PFSK-1 (cell line): Measurements from ENCODE around the gene THSD4.

Source experiments
- POLR2AphosphoS5 ChIP-seq: IDR thresholded peaks from 2 replicates; pipeline ENCODE4 v1.6.1; 2012; ENCODE audit warnings: low read depth, mild to moderate bottlenecking, control low read depth, low read length, moderate library complexity
- TAF1 ChIP-seq: IDR thresholded peaks from 2 replicates; pipeline ENCODE4 v1.6.1; 2012; ENCODE audit warnings: low read length, control low read depth, borderline replicate concordance; ENCODE audit not compliant: insufficient read depth
- TF ChIP-seq, protein P1 (sequence below), 2 experiments: IDR thresholded peaks; 2 replicates each; pipeline versions ENCODE4 v1.6.1 to v1.8.0; 2011 to 2012; ENCODE audit warnings: low read depth in 2 of 2, low read length in 2 of 2, control low read depth in 1 of 2, inconsistent platforms in 1 of 2, mild to moderate bottlenecking in 1 of 2, moderate library complexity in 1 of 2; ENCODE audit not compliant: insufficient read depth in 1 of 2

DNA sequence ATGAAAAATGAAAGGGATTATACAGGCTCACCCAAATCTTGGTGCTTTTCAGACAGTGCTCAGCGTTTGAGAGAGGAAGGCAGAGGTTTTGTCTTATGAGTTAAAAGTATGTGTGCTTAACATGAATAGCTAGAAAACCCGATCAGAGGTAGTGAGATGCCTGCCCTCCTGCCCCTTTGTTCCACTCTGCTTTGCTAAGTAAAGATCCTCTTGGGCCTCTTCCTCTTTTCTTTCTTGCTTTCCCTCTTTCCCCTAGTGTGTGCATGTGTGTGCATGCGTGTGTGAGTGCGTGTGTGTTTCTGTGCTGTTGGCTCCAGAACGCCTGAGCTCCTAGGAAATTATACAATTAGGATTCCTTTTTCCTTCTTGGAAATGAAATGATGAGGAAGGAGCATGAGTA, 433.8 kb downstream of the THSD4 start:
- TF ChIP-seq POLR2AphosphoS5 = no peak
- TF ChIP-seq, protein P1, sequence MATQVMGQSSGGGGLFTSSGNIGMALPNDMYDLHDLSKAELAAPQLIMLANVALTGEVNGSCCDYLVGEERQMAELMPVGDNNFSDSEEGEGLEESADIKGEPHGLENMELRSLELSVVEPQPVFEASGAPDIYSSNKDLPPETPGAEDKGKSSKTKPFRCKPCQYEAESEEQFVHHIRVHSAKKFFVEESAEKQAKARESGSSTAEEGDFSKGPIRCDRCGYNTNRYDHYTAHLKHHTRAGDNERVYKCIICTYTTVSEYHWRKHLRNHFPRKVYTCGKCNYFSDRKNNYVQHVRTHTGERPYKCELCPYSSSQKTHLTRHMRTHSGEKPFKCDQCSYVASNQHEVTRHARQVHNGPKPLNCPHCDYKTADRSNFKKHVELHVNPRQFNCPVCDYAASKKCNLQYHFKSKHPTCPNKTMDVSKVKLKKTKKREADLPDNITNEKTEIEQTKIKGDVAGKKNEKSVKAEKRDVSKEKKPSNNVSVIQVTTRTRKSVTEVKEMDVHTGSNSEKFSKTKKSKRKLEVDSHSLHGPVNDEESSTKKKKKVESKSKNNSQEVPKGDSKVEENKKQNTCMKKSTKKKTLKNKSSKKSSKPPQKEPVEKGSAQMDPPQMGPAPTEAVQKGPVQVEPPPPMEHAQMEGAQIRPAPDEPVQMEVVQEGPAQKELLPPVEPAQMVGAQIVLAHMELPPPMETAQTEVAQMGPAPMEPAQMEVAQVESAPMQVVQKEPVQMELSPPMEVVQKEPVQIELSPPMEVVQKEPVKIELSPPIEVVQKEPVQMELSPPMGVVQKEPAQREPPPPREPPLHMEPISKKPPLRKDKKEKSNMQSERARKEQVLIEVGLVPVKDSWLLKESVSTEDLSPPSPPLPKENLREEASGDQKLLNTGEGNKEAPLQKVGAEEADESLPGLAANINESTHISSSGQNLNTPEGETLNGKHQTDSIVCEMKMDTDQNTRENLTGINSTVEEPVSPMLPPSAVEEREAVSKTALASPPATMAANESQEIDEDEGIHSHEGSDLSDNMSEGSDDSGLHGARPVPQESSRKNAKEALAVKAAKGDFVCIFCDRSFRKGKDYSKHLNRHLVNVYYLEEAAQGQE (IDR thresholded peaks at IDR 0.05; ENCODE audit: insufficient read depth in 1 of 2, low read depth in 2 of 2, low read length in 2 of 2) = no peak
- TF ChIP-seq TAF1 = no peak
